ENCODE data around the gene RBM15.

Gene RBM15, protein sequence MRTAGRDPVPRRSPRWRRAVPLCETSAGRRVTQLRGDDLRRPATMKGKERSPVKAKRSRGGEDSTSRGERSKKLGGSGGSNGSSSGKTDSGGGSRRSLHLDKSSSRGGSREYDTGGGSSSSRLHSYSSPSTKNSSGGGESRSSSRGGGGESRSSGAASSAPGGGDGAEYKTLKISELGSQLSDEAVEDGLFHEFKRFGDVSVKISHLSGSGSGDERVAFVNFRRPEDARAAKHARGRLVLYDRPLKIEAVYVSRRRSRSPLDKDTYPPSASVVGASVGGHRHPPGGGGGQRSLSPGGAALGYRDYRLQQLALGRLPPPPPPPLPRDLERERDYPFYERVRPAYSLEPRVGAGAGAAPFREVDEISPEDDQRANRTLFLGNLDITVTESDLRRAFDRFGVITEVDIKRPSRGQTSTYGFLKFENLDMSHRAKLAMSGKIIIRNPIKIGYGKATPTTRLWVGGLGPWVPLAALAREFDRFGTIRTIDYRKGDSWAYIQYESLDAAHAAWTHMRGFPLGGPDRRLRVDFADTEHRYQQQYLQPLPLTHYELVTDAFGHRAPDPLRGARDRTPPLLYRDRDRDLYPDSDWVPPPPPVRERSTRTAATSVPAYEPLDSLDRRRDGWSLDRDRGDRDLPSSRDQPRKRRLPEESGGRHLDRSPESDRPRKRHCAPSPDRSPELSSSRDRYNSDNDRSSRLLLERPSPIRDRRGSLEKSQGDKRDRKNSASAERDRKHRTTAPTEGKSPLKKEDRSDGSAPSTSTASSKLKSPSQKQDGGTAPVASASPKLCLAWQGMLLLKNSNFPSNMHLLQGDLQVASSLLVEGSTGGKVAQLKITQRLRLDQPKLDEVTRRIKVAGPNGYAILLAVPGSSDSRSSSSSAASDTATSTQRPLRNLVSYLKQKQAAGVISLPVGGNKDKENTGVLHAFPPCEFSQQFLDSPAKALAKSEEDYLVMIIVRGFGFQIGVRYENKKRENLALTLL

DNA sequence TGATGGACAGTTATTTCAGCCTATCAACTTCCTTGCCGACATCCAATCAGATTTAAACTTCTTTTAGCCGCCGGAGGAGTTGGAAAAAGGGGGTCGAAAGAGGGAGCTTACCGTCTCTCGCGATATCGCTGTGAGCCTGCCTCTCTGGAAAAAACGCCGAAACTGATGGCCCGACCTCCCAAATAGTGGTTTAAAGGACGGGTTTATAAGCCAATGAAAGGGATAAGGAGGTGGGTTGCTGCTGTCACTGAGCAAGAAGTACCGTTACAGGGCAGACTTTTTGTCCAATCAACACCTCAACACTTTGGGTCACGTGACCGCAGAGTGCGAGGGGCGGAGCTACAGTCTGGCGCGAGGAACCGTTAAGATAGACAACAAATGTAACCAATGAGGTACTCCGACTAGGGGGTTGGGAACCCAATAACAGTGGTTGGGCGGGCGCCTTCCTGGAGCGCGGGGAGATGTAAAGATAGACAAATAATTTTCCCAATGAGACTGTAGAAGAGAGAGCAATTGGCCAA is at the start of gene RBM15:
Gene RBM15, plus strand, starts transcription at position 492 of the 521 bp plus-strand sequence. Its CDS starts 29 bp downstream, at position 521.
- no peaks in the 10 kb centered on the region for H3K27me3 ChIP-seq (replicated peaks; ENCODE audit: control insufficient read depth, insufficient read depth, low read length)
- DNase-seq (ENCODE audit: low read depth): peak; percentile 100

DNA sequence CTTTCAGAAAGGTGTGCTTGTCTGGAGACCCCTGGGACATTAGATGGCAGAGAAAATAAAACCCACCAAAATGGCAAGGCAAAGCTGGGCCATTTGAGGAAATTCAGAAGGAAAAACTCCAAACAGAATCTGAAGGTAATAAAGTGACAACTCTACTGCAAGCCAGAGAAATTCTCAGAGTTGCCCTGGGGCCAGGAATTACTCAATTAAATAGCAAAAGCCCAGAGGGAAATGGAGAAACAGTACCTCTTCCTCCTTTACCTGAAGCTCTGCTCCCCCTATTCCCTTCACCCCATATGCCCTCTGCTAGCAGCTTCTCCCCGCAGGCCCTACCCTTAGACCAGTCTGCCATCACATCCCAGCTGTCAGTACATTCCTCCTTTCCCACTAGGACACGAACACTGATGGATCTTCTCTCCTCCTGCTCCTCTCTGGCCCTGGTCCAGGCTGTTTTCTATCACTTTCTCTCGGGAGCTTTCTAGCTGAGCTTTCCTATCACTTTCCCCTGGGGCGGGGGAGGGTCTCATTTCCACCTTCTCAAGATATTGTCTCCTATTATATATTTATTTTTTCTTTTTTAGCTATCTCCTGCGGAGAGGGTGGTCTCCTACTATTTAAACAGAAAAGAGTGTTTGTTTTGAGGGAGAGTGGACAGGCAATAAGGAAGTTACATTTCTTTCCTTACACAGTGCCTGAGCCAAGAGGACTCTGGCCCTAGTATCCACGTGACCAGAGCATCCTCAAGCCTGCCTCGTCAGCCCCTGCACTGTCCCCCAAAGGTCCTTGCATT is 47.7 kb upstream of the RBM15 start:
- Histone ChIP-seq H3K4me3 (ENCODE audit: low read length) (no peak overlapping the region), H3K4me1 (ENCODE audit: control insufficient read depth, insufficient read depth, low read length) (peaks cover 26% of the 10 kb centered on the region), H3K9ac (ENCODE audit: low read length) (no peak overlapping the region), H3K27me3 (replicated peaks; ENCODE audit: control insufficient read depth, insufficient read depth, low read length) (no peaks in the 10 kb centered on the region), H3K36me3 (ENCODE audit: control insufficient read depth, insufficient read depth, low read length, severe bottlenecking) (no peaks in the 10 kb centered on the region), H3K9me3 (ENCODE audit: control insufficient read depth, low read length) (no peaks in the 10 kb centered on the region)
- DNase-seq (ENCODE audit: low read depth): peak; percentile 22

More for the DNA sequence above, at the start of gene RBM15:
- peak within 1 kb of the TSS; percentile 95 for H3K4me3 ChIP-seq (ENCODE audit: low read length)
- H3K36me3 ChIP-seq (ENCODE audit: control insufficient read depth, insufficient read depth, low read length, severe bottlenecking): peaks cover 12% of the 10 kb centered on the region
- H3K9ac ChIP-seq (ENCODE audit: low read length): peak within 1 kb of the TSS; percentile 97
- H3K9me3 ChIP-seq (ENCODE audit: control insufficient read depth, low read length): no peaks in the 10 kb centered on the region
- H3K4me1 ChIP-seq (ENCODE audit: control insufficient read depth, insufficient read depth, low read length): peaks cover 46% of the 10 kb centered on the region

DNA sequence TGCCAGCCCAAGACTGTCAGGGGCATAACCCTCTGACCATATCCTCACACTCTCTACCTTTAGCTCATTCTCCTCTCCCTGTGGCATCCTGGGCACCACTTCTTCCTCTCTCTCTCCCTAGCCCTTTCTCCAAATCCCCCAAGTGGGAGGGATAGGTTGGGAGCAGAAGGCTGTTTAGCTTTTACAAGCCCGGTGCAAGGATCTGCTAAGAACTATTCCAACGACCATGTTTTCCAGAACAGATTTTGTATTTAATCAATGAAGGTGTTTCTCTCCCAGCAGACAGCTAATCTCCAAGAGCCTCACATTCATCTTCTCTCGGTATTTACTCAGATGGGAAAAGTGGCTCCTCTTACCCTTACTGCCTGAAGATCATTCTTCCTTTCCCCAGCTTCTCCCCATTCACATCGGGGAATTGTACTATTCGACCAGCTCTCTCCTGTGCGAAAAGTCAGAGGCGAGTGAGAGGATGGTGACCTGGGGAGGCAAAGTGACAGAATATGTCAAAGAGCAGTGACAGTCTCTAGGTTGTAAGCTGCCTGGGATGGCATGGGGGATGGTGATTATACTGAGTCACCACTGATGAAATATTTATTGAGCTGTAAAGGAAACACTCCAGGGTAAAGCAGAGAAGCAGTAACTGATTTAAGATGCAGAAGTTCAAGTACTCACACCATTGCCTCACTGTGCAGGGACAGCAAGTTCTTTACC is 47.0 kb upstream of the RBM15 start:
- Histone ChIP-seq H3K4me3 (ENCODE audit: low read length) (no peak overlapping the region), H3K9ac (ENCODE audit: low read length) (peak overlapping the region; percentile 27), H3K36me3 (ENCODE audit: control insufficient read depth, insufficient read depth, low read length, severe bottlenecking) (no peaks in the 10 kb centered on the region), H3K4me1 (ENCODE audit: control insufficient read depth, insufficient read depth, low read length) (peaks cover 22% of the 10 kb centered on the region), H3K9me3 (ENCODE audit: control insufficient read depth, low read length) (no peaks in the 10 kb centered on the region), H3K27me3 (replicated peaks; ENCODE audit: control insufficient read depth, insufficient read depth, low read length) (no peaks in the 10 kb centered on the region)
- peak; percentile 62 for DNase-seq (ENCODE audit: low read depth)

DNA sequence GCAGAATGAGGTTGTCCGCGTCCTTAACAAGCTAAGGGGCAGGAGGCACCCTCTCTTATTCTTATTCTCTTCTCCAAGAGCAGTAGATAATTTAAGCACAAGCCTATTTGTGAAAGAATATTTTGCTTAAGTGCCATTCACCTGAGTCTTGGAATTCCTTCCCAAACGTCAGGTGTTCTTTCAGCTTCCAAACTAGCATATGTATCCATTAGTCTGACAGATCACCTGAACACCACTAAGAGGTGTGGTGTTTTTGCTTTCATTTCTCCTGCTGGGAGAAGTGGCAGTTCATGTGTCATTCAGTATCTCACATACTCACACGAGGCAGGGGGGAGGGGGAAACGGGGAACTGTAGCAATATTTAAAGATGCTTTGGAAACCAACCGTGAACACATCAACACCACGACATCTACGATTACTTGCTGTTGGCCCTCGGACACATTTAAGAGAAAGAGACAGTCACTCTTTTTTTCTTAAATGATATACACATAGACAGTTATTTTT is 45.5 kb upstream of the RBM15 start:
- H3K36me3 ChIP-seq (ENCODE audit: control insufficient read depth, insufficient read depth, low read length, severe bottlenecking): no peaks in the 10 kb centered on the region
- no peaks in the 10 kb centered on the region for H3K9me3 ChIP-seq (ENCODE audit: control insufficient read depth, low read length)
- H3K27me3 ChIP-seq (replicated peaks; ENCODE audit: control insufficient read depth, insufficient read depth, low read length): no peaks in the 10 kb centered on the region
- H3K9ac ChIP-seq (ENCODE audit: low read length): no peak overlapping the region
- no peak for DNase-seq (ENCODE audit: low read depth)
- peaks cover 22% of the 10 kb centered on the region for H3K4me1 ChIP-seq (ENCODE audit: control insufficient read depth, insufficient read depth, low read length)
- H3K4me3 ChIP-seq (ENCODE audit: low read length): no peak overlapping the region

DNA sequence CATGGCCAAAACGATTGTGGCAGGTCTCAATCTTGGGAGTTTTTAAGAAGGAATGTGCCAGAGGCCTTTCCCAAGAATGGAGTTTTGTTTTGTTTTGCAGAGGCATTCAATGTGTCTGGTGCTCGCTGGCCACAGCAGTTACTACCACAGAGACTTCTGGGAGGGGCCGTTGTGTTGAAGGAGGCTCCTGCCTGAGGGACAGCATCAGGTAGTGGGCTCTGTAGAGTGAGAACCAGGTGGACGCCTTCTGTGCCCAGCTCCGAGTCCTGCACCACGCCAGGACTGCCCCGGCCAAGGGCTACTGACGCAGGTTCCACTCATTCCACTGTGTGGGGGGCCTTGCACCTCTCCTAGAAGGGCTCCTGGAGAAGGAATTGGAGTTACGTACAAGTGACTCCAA is 44.9 kb upstream of the RBM15 start:
- Histone ChIP-seq H3K4me1 (ENCODE audit: control insufficient read depth, insufficient read depth, low read length) (peaks cover 22% of the 10 kb centered on the region), H3K4me3 (ENCODE audit: low read length) (no peak overlapping the region), H3K9ac (ENCODE audit: low read length) (no peak overlapping the region), H3K36me3 (ENCODE audit: control insufficient read depth, insufficient read depth, low read length, severe bottlenecking) (no peaks in the 10 kb centered on the region), H3K27me3 (replicated peaks; ENCODE audit: control insufficient read depth, insufficient read depth, low read length) (no peaks in the 10 kb centered on the region), H3K9me3 (ENCODE audit: control insufficient read depth, low read length) (no peaks in the 10 kb centered on the region)
- DNase-seq (ENCODE audit: low read depth): no peak

DNA sequence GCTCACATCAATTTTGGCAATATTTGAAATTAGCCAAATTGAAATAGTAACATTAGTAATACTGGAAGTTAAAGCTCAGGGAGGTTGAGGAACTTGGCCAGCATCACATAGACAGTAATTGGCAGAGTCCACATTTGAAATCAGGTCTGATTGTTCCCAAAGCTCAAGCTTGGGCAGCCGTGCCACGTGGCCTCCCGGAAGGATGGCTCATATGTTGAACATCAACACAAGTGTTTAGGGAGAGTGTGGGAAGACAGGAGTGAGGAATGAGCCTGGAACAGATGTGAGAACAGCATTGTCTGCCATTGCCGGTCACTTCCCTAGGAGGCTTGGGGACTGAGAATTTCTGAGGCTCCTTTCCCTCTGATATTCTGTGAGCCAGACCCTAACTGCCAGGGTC is 40.2 kb upstream of the RBM15 start:
- no peak for DNase-seq (ENCODE audit: low read depth)
- Histone ChIP-seq H3K27me3 (replicated peaks; ENCODE audit: control insufficient read depth, insufficient read depth, low read length) (no peaks in the 10 kb centered on the region), H3K9ac (ENCODE audit: low read length) (no peak overlapping the region), H3K36me3 (ENCODE audit: control insufficient read depth, insufficient read depth, low read length, severe bottlenecking) (no peaks in the 10 kb centered on the region), H3K4me1 (ENCODE audit: control insufficient read depth, insufficient read depth, low read length) (no peaks in the 10 kb centered on the region), H3K9me3 (ENCODE audit: control insufficient read depth, low read length) (no peaks in the 10 kb centered on the region), H3K4me3 (ENCODE audit: low read length) (no peak overlapping the region)

DNA sequence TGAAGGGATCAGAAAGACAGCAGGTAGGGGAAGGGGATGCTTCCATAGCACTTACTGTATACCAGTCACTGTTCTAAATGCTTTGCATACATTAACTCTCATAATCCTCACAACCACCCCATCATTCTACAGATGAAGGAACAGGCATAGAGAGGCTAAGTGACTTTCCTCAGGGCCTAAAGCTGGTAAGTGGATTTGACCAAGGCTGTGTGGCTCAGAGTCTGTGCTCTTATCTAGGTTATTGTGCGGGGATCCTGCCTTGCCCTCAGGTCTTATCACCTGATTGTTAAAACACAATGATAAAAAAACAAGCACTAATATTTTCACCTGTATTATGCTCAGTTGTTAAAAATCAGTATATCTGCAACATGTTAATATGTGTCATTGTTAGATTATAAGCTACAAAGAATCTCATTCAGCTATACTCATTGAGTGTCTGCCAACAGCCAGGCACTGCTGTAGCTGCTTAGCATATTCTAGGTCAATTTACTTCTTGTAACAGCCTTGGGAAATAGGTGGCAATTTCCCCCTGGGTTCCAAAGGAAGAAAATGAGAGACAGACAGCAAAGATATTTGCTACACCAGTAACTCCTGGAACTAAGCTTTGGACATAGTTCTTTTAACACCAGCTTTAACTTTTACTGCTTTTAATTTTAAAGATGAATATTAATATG is 38.6 kb upstream of the RBM15 start:
- Histone ChIP-seq H3K4me1 (ENCODE audit: control insufficient read depth, insufficient read depth, low read length) (no peaks in the 10 kb centered on the region), H3K36me3 (ENCODE audit: control insufficient read depth, insufficient read depth, low read length, severe bottlenecking) (no peaks in the 10 kb centered on the region), H3K27me3 (replicated peaks; ENCODE audit: control insufficient read depth, insufficient read depth, low read length) (no peaks in the 10 kb centered on the region), H3K9me3 (ENCODE audit: control insufficient read depth, low read length) (no peaks in the 10 kb centered on the region), H3K9ac (ENCODE audit: low read length) (no peak overlapping the region), H3K4me3 (ENCODE audit: low read length) (no peak overlapping the region)
- DNase-seq (ENCODE audit: low read depth): no peak

DNA sequence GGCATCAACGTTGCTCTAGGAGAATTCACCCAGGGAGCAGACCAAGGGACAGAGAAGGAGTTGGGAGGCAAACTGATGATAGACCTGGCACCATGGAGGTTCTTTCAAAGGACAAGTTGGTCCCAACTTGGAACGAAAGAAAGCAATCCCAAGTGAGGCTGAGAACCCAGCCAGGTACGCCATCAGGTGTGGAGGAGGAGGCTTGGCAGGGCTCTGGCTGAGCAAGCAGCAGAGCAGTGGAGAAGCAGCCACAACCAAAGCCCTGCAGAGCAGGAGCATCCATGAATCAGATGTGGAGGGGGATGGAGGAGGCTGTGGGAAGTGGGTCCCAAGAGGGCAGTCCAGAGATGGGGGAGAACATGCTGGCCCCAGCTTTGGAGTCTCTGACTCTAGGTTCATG is 36.3 kb upstream of the RBM15 start:
- no peak for DNase-seq (ENCODE audit: low read depth)

DNA sequence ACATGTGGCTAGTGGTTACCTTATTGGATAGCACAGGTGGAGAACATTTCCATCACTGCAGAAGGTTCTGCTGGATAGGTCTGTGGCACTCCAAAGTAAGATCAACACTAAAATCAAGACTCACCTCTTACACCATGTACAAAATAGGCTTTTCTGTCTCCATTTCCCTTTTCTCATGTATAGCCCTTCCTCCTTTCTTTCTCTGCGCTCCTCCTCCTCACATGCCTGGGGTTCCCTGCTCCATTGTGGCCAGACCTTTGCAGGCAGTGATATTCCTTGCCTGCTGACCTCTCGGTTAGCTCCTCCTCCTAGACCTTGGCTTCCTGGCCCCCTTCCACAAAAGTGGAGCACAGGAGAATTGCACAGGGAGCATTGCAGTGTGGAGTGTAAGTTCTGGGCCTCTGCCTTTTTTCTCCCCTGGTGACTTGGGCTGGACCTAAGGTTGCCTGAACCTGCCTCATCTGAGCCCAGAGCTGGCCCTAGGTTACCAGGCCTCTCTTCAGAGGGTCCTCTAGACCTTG is 33.2 kb upstream of the RBM15 start:
- Histone ChIP-seq H3K27me3 (replicated peaks; ENCODE audit: control insufficient read depth, insufficient read depth, low read length) (no peaks in the 10 kb centered on the region), H3K9me3 (ENCODE audit: control insufficient read depth, low read length) (no peaks in the 10 kb centered on the region), H3K4me3 (ENCODE audit: low read length) (no peak overlapping the region), H3K36me3 (ENCODE audit: control insufficient read depth, insufficient read depth, low read length, severe bottlenecking) (no peaks in the 10 kb centered on the region), H3K4me1 (ENCODE audit: control insufficient read depth, insufficient read depth, low read length) (peaks cover 40% of the 10 kb centered on the region), H3K9ac (ENCODE audit: low read length) (no peak overlapping the region)
- no peak for DNase-seq (ENCODE audit: low read depth)

More for the DNA sequence above, 36.3 kb upstream of the RBM15 start:
- Histone ChIP-seq H3K9ac (ENCODE audit: low read length) (no peak overlapping the region), H3K27me3 (replicated peaks; ENCODE audit: control insufficient read depth, insufficient read depth, low read length) (no peaks in the 10 kb centered on the region), H3K9me3 (ENCODE audit: control insufficient read depth, low read length) (no peaks in the 10 kb centered on the region), H3K4me1 (ENCODE audit: control insufficient read depth, insufficient read depth, low read length) (peaks cover 10% of the 10 kb centered on the region), H3K4me3 (ENCODE audit: low read length) (no peak overlapping the region), H3K36me3 (ENCODE audit: control insufficient read depth, insufficient read depth, low read length, severe bottlenecking) (no peaks in the 10 kb centered on the region)

All from adipocyte (in vitro differentiated cells).